Activated naive CD4-positive, alpha-beta T cell treated with anti-CD3 and anti-CD28 coated beads, Interleukin-2, amount 50 U/mL, for 24 hours (primary cell): ENCODE results near the gene SKP2.
A peak's percentile ranks its signal among the peaks of the same experiment; 100 is the strongest.
"Not testable (repeated sequence)": the region's sequence is repeated elsewhere in the genome, so short reads cannot be mapped to it uniquely, and the experiment has no call there.

Experiments used
- H3K27ac Mint-ChIP-seq: one replicate; pipeline ENCODE4 v1.8.0; 2021; ENCODE audit warnings: mild to moderate bottlenecking, mixed read lengths
- H3K27me3 Mint-ChIP-seq: one replicate; pipeline ENCODE4 v1.8.0; 2021; ENCODE audit warnings: mixed read lengths
- H3K36me3 Mint-ChIP-seq: one replicate; pipeline ENCODE4 v1.8.0; 2021; ENCODE audit warnings: mixed read lengths
- H3K4me1 Mint-ChIP-seq: one replicate; pipeline ENCODE4 v1.8.0; 2021; ENCODE audit warnings: mixed read lengths
- H3K4me3 Mint-ChIP-seq: one replicate; pipeline ENCODE4 v1.8.0; 2021; ENCODE audit warnings: mild to moderate bottlenecking, mixed read lengths
- H3K9me3 Mint-ChIP-seq: one replicate; pipeline ENCODE4 v1.8.0; 2021; ENCODE audit warnings: mixed read lengths

Gene SKP2

DNA sequence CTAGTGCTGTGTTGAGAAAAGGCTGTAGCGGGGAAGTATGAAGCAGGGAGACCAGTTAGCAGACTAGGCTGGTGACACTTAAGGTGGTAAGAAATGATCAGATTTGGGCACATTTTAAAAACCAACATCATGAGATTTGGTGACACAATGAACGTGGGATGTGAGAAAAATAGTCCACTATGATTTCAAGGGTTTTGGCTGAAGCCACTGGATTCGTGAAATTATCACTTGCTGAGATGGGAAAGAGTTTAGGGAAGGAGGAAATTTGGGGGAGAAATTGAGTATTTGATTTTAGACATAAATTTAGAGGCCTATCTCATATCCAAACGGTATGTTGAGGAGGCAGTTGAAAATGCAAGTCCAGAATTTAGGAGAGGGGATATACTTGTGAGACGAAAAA, 23.1 kb downstream of the SKP2 start:
- Mint-ChIP-seq H3K27ac (no peak overlapping the region), H3K36me3 (peaks cover 20% of the 10 kb centered on the region), H3K4me3 (no peak overlapping the region), H3K27me3 (no peaks in the 10 kb centered on the region), H3K9me3 (no peaks in the 10 kb centered on the region), H3K4me1 (no peaks in the 10 kb centered on the region)

DNA sequence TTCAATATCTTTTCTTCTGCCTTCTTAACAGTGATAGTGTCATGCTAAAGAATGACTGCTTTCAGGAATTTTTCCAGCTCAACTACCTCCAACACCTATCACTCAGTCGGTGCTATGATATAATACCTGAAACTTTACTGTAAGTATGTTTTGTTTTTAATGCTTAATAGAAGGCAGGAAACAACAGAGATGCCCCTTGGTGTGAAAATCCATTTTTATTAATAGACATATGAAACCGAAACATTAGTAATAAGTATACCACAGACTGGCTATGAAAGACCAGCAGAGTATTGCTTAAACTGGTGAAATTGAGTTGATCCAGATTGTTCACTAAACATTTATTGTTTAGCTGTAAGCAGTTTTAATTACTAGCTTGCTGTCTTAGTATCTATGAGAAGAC, 25.2 kb downstream of the SKP2 start:
- Mint-ChIP-seq H3K4me3 (no peak overlapping the region), H3K36me3 (peaks cover 20% of the 10 kb centered on the region), H3K27me3 (no peaks in the 10 kb centered on the region), H3K9me3 (no peaks in the 10 kb centered on the region), H3K4me1 (no peaks in the 10 kb centered on the region), H3K27ac (no peak overlapping the region)

GRCh38 chr5:36177715-36178523, 26.0 kb downstream of the SKP2 start:
- no peaks in the 10 kb centered on the region for H3K4me1 Mint-ChIP-seq
- H3K27me3 Mint-ChIP-seq, result no peaks in the 10 kb centered on the region
- H3K36me3 Mint-ChIP-seq, result peaks cover 23% of the 10 kb centered on the region
- H3K4me3 Mint-ChIP-seq, result no peak overlapping the region
- H3K9me3 Mint-ChIP-seq, result no peaks in the 10 kb centered on the region
- no peak overlapping the region for H3K27ac Mint-ChIP-seq

- Mint-ChIP-seq H3K36me3 (peaks cover 24% of the 10 kb centered on the region), H3K9me3 (no peaks in the 10 kb centered on the region), H3K27ac (peak overlapping the region; percentile 15), H3K27me3 (no peaks in the 10 kb centered on the region), H3K4me1 (no peaks in the 10 kb centered on the region), H3K4me3 (no peak overlapping the region)
Observed at GRCh38 chr5:36178524-36178890, 26.6 kb downstream of the SKP2 start.

GRCh38 chr5:36179950-36180349, 28.0 kb downstream of the SKP2 start:
- Mint-ChIP-seq H3K36me3 (peaks cover 24% of the 10 kb centered on the region), H3K27ac (no peak overlapping the region), H3K4me3 (no peak overlapping the region), H3K27me3 (no peaks in the 10 kb centered on the region), H3K4me1 (no peaks in the 10 kb centered on the region), H3K9me3 (no peaks in the 10 kb centered on the region)

DNA sequence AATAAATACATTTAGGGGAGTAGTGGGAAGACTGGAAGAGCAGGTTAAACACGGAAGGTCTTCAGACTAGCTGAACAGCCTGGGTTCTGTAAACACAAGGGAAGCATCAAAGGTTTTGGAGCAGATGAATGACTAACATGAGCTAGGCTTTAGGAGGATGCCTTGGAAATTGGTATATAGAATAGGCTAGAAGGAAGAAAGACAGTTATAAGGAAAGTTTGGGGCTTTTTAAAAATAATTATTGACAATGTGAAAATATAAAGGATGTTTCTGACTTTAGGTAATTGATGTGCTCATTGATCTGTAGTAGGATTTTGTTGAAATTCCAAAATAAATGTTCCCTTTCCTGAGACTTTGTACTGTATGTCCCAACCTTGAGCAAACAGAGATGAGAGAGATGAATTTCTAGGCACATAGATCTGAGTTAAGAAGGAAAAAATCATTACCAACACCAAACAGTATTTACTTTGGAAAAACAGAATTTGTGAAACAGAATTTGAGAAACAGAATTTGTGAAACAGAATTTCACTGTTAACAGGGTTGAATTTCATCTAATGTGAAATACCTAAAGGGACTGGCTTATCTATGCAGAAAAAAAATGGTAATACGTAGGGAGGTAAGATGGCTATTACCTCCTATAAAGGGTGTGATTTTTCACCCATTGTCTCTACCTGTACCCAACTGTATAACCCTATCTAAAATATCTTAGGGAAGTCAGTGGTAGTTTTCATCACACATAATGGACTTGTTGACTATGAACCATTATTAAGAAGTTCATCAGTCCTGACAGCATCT, 28.8 kb downstream of the SKP2 start:
- Mint-ChIP-seq H3K9me3 (no peaks in the 10 kb centered on the region), H3K36me3 (peaks cover 27% of the 10 kb centered on the region), H3K27ac (no peak overlapping the region), H3K27me3 (no peaks in the 10 kb centered on the region), H3K4me3 (no peak overlapping the region), H3K4me1 (no peaks in the 10 kb centered on the region)

GRCh38 chr5:36181774-36182173, 29.9 kb downstream of the SKP2 start:
- no peak overlapping the region for H3K4me3 Mint-ChIP-seq
- H3K9me3 Mint-ChIP-seq, result peaks cover 3% of the 10 kb centered on the region
- H3K27ac Mint-ChIP-seq, result no peak overlapping the region
- no peaks in the 10 kb centered on the region for H3K4me1 Mint-ChIP-seq
- no peaks in the 10 kb centered on the region for H3K27me3 Mint-ChIP-seq
- H3K36me3 Mint-ChIP-seq, result peaks cover 35% of the 10 kb centered on the region

DNA sequence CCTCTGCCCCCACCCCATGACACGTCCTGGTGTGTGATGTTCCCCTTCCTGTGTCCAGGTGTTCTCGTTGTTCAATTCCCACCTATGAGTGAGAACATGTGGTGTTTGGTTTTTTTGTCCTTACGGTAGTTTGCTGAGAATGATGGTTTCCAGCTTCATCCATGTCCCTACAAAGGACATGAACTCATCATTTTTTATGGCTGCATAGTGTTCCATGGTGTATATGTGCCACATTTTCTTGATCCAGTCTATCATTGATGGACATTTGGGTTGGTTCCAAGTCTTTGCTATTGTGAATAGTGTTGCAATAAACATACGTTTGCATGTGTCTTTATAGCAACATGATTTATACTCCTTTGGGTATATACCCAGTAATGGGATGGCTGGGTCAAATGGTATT, 32.5 kb downstream of the SKP2 start:
- H3K9me3 Mint-ChIP-seq, result peaks cover 24% of the 10 kb centered on the region
- H3K4me3 Mint-ChIP-seq, H3K27me3 Mint-ChIP-seq, H3K27ac Mint-ChIP-seq, H3K4me1 Mint-ChIP-seq: not testable (repeated sequence)
- peaks cover 52% of the 10 kb centered on the region for H3K36me3 Mint-ChIP-seq

GRCh38 chr5:36193746-36194145, 41.8 kb downstream of the SKP2 start:
- Mint-ChIP-seq H3K9me3 (peaks cover 3% of the 10 kb centered on the region), H3K27me3 (no peaks in the 10 kb centered on the region), H3K4me1 (no peaks in the 10 kb centered on the region), H3K27ac (no peak overlapping the region), H3K4me3 (no peak overlapping the region), H3K36me3 (peaks cover 31% of the 10 kb centered on the region)

DNA sequence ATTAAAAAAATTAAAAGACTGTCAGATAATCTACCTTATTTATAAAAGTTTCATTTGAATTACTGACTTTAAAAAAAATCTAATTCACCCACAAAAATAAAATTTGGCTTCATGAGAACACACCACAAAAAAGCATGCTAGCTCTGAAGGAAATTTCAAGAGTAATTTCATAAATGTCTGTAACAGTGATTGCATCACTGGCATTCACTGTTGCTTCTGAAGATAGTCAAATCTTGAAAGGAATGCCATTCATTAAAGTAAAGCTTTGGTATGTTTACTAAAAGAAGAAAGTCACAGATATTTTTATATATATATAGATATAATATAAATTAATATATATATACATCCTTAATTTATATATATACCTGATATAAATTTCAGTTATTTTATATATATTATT, 46.4 kb downstream of the SKP2 start:
- H3K27me3 Mint-ChIP-seq, result no peaks in the 10 kb centered on the region
- no peak overlapping the region for H3K4me3 Mint-ChIP-seq
- H3K36me3 Mint-ChIP-seq, result peaks cover 16% of the 10 kb centered on the region
- H3K9me3 Mint-ChIP-seq, result no peaks in the 10 kb centered on the region
- no peak overlapping the region for H3K27ac Mint-ChIP-seq
- H3K4me1 Mint-ChIP-seq, result no peaks in the 10 kb centered on the region

DNA sequence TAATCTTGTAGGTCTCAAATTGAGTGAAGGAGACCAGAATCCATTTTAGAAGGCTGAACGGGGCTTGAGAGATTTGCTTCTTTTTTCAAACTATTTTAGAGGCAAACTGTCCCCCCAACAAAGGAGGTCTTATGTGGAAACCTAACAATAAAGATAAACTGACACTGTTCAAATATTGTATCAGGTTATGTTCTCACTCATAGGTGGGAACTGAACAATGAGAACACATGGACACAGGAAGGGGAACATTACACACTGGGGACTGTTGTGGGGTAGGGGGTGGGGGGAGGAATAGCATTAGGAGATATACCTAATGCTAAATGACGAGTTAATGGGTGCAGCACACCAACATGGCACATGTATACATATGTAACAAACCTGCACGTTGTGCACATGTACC, 46.9 kb downstream of the SKP2 start:
- not testable (repeated sequence) for H3K4me3 Mint-ChIP-seq
- peaks cover 16% of the 10 kb centered on the region for H3K36me3 Mint-ChIP-seq

GRCh38 chr5:36199620-36200019, 47.7 kb downstream of the SKP2 start:
- no peaks in the 10 kb centered on the region for H3K9me3 Mint-ChIP-seq
- H3K36me3 Mint-ChIP-seq, result peaks cover 18% of the 10 kb centered on the region
- H3K4me3 Mint-ChIP-seq, result no peak overlapping the region
- no peaks in the 10 kb centered on the region for H3K27me3 Mint-ChIP-seq
- no peak overlapping the region for H3K27ac Mint-ChIP-seq
- H3K4me1 Mint-ChIP-seq, result no peaks in the 10 kb centered on the region

More for the DNA sequence above, 46.9 kb downstream of the SKP2 start:
- not testable (repeated sequence) for H3K4me1 Mint-ChIP-seq, H3K27me3 Mint-ChIP-seq, H3K27ac Mint-ChIP-seq, H3K9me3 Mint-ChIP-seq

DNA sequence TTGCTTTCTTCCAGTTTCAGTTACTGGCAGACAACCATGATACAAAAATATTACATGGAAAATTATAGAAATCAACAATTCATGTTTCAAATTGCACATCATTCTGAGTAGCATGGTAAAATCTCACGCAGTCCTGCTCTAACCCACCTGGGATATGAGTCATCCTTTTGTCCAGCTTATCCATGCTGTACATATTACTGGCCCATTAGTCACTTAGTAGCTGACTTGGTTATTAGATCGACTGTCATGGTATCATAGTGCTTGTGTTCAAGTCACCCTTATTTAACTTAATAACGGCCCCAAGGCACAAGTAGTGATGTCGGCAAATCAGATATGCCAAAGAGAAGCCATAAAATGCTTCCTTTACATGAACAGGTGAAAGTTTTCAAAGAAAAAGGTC, 48.6 kb downstream of the SKP2 start:
- no peaks in the 10 kb centered on the region for H3K4me1 Mint-ChIP-seq
- no peaks in the 10 kb centered on the region for H3K27me3 Mint-ChIP-seq
- H3K36me3 Mint-ChIP-seq, result peaks cover 18% of the 10 kb centered on the region
- H3K4me3 Mint-ChIP-seq, result no peak overlapping the region
- H3K9me3 Mint-ChIP-seq, result no peaks in the 10 kb centered on the region
- no peak overlapping the region for H3K27ac Mint-ChIP-seq

- H3K27ac Mint-ChIP-seq, result no peak overlapping the region
- H3K4me1 Mint-ChIP-seq, result no peaks in the 10 kb centered on the region
- H3K36me3 Mint-ChIP-seq, result peaks cover 19% of the 10 kb centered on the region
Observed at GRCh38 chr5:36202521-36202961, 50.6 kb downstream of the SKP2 start.

GRCh38 chr5:36205329-36205728, 53.4 kb downstream of the SKP2 start:
- Mint-ChIP-seq H3K27ac (no peak overlapping the region), H3K4me3 (no peak overlapping the region), H3K9me3 (no peaks in the 10 kb centered on the region), H3K4me1 (no peaks in the 10 kb centered on the region), H3K27me3 (no peaks in the 10 kb centered on the region), H3K36me3 (peaks cover 19% of the 10 kb centered on the region)

More at GRCh38 chr5:36202521-36202961, 50.6 kb downstream of the SKP2 start:
- H3K9me3 Mint-ChIP-seq, result no peaks in the 10 kb centered on the region
- H3K27me3 Mint-ChIP-seq, result no peaks in the 10 kb centered on the region
- H3K4me3 Mint-ChIP-seq, result no peak overlapping the region

- Mint-ChIP-seq H3K4me1 (no peaks in the 10 kb centered on the region), H3K27me3 (no peaks in the 10 kb centered on the region), H3K36me3 (peaks cover 19% of the 10 kb centered on the region), H3K27ac (no peak overlapping the region), H3K9me3 (no peaks in the 10 kb centered on the region), H3K4me3 (no peak overlapping the region)
Observed at GRCh38 chr5:36206913-36207312, 55.0 kb downstream of the SKP2 start.
